DND-41 (cell line): ENCODE measurements around the gene BABAM1.
"Not testable (repeated sequence)": the region's sequence is repeated elsewhere in the genome, so short reads cannot be mapped to it uniquely, and the experiment has no call there.

Experiments
- CTCF ChIP-seq: IDR thresholded peaks from 2 replicates; pipeline ENCODE4 v1.5.1; 2012; ENCODE audit warnings: borderline replicate concordance, low read length, moderate library complexity, mild to moderate bottlenecking; ENCODE audit not compliant: poor library complexity, severe bottlenecking; ENCODE audit errors: extremely low read depth
- EZH2 ChIP-seq: IDR thresholded peaks from 3 replicates; pipeline ENCODE4 v1.6.1; 2012; ENCODE audit warnings: borderline replicate concordance, low read depth, mild to moderate bottlenecking, moderate library complexity, low read length, inconsistent platforms; ENCODE audit not compliant: severe bottlenecking

- not testable (repeated sequence) for TF ChIP-seq EZH2, CTCF
These were observed 7.6 kb downstream of the BABAM1 start for GRCh38 chr19:17274892-17275291.
